Retina (tissue), 1 donor: ENCODE results near the gene CCDC112.

ENCODE experiments used
- DNase-seq: peaks from one replicate; pipeline ENCODE4 v3.0.0-alpha.2; 2016

The CCDC112 gene

GRCh38 chr5:115313632-115314031 is 17.2 kb upstream of the CCDC112 start:
- no peak for DNase-seq

- no peak for DNase-seq
These were observed 16.6 kb upstream of the CCDC112 start for GRCh38 chr5:115313052-115313451.

- DNase-seq: peak; percentile 17
These were observed 13.4 kb upstream of the CCDC112 start for GRCh38 chr5:115309751-115310370.

GRCh38 chr5:115308815-115309214 is 12.4 kb upstream of the CCDC112 start:
- DNase-seq: no peak

- DNase-seq: no peak
These were observed 9.6 kb upstream of the CCDC112 start for GRCh38 chr5:115306011-115306536.

GRCh38 chr5:115304496-115304895 is 8.0 kb upstream of the CCDC112 start:
- no peak for DNase-seq

- DNase-seq: no peak
These were observed 2.4 kb upstream of the CCDC112 start for GRCh38 chr5:115298811-115299210.

- DNase-seq: peak; percentile 23
These were observed 577 bp upstream of the CCDC112 start for GRCh38 chr5:115297031-115297430.

GRCh38 chr5:115295777-115296123 is 704 bp downstream of the CCDC112 start:
- no peak for DNase-seq

GRCh38 chr5:115291397-115291796 is 5.1 kb downstream of the CCDC112 start:
- DNase-seq: no peak

- DNase-seq: no peak
These were observed 7.3 kb downstream of the CCDC112 start for GRCh38 chr5:115289104-115289503.

- DNase-seq: no peak
These were observed 12.4 kb downstream of the CCDC112 start for GRCh38 chr5:115284021-115284420.

- no peak for DNase-seq
These were observed 14.3 kb downstream of the CCDC112 start for GRCh38 chr5:115282131-115282530.

GRCh38 chr5:115274584-115274983 is 21.9 kb downstream of the CCDC112 start:
- DNase-seq: no peak

GRCh38 chr5:115272297-115272958 is 24.0 kb downstream of the CCDC112 start:
- DNase-seq: no peak

- no peak for DNase-seq
These were observed 25.0 kb downstream of the CCDC112 start for GRCh38 chr5:115271295-115272050.

GRCh38 chr5:115267617-115268016 is 28.8 kb downstream of the CCDC112 start:
- no peak for DNase-seq

- DNase-seq: no peak
These were observed 31.2 kb downstream of the CCDC112 start for GRCh38 chr5:115265220-115265619.

GRCh38 chr5:115264786-115265185 is 31.7 kb downstream of the CCDC112 start:
- no peak for DNase-seq

- no peak for DNase-seq
These were observed 33.4 kb downstream of the CCDC112 start for GRCh38 chr5:115263078-115263380.

- DNase-seq: peak; percentile 93
These were observed 34.0 kb downstream of the CCDC112 start, which contains the start of gene PGGT1B for GRCh38 chr5:115262321-115263077. Gene PGGT1B, minus strand, starts transcription at chr5:115262877. Its CDS starts 26 bp downstream, at chr5:115262851.

- no peak for DNase-seq
These were observed 34.5 kb downstream of the CCDC112 start for GRCh38 chr5:115262011-115262320.

- no peak for DNase-seq
These were observed 36.2 kb downstream of the CCDC112 start for GRCh38 chr5:115260248-115260647.
